Nephron progenitor cell (in vitro differentiated cells): ENCODE measurements around the gene MBNL2.
"Not testable (repeated sequence)": the region's sequence is repeated elsewhere in the genome, so short reads cannot be mapped to it uniquely, and the experiment has no call there.

ENCODE experiments used
- DNase-seq: peaks from one replicate; pipeline ENCODE4 v3.0.0; 2021
- H3K27ac Mint-ChIP-seq: 2 replicates; pipeline ENCODE4 v1.8.0; 2021; ENCODE audit warnings: mild to moderate bottlenecking, moderate library complexity, mixed read lengths
- H3K27me3 Mint-ChIP-seq: 2 replicates; pipeline ENCODE4 v1.8.0; 2021; ENCODE audit warnings: mild to moderate bottlenecking, low read depth, mixed read lengths; ENCODE audit not compliant: poor library complexity
- H3K36me3 Mint-ChIP-seq: 2 replicates; pipeline ENCODE4 v1.8.0; 2021; ENCODE audit warnings: low read depth, mixed read lengths
- H3K4me1 Mint-ChIP-seq: 2 replicates; pipeline ENCODE4 v1.8.0; 2021; ENCODE audit warnings: mixed read lengths
- H3K4me3 Mint-ChIP-seq: 2 replicates; pipeline ENCODE4 v1.8.0; 2021; ENCODE audit warnings: mild to moderate bottlenecking, moderate library complexity, mixed read lengths
- H3K9me3 Mint-ChIP-seq: 2 replicates; pipeline ENCODE4 v1.8.0; 2021; ENCODE audit warnings: mild to moderate bottlenecking, moderate library complexity, mixed read lengths
- TF ChIP-seq, protein P1 (sequence below): fragments of 200-600 bp; sonication (generic); IDR thresholded peaks from 2 replicates; pipeline ENCODE4 v1.5.0; 2021; ENCODE audit warnings: antibody characterized with exemption

Gene MBNL2

DNA sequence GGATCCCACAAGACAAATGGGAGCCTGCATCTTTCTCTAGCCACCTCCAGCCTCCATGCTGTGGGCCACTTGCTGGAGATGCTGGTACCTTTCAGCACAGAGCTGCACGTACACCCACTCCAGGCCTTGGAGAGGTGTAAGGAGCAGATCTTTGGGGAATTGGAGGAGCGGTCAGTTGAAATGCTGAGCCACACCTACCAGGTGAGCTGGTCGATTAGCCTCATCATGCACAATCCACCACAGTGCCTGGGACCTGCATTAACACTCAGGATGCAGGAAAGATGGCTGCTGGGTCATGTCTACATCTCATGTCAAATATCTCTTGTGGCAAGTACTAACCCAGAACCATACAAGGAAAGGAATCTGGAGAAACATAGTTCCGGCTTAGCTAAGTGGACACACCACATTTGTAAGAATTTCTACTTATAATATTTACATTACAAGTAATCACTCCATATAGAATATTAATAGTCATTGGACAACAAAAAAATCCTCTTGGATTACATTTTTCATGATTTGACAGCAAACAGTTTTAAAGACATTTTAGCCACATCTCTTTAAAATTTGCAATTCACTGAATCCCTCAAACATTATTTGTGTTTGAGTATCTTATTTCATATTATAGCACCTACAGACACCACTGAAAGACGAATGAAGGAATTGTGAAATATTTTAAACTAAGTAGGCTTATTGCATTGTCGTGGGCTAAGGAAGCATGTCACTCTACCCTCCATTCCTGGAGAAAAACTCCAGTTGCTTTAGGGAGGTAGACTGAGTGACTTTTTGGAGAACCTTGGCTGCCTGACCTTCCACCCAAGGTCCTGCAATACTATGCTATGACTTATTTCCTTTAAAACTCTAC lies 21.8 kb upstream of the MBNL2 start:
- Mint-ChIP-seq H3K27me3 (peaks cover 7% of the 10 kb centered on the region), H3K4me3 (no peak overlapping the region), H3K27ac (no peak overlapping the region), H3K4me1 (peaks cover 6% of the 10 kb centered on the region), H3K9me3 (no peaks in the 10 kb centered on the region), H3K36me3 (no peaks in the 10 kb centered on the region)
- no peak for DNase-seq
- TF ChIP-seq, protein P1, sequence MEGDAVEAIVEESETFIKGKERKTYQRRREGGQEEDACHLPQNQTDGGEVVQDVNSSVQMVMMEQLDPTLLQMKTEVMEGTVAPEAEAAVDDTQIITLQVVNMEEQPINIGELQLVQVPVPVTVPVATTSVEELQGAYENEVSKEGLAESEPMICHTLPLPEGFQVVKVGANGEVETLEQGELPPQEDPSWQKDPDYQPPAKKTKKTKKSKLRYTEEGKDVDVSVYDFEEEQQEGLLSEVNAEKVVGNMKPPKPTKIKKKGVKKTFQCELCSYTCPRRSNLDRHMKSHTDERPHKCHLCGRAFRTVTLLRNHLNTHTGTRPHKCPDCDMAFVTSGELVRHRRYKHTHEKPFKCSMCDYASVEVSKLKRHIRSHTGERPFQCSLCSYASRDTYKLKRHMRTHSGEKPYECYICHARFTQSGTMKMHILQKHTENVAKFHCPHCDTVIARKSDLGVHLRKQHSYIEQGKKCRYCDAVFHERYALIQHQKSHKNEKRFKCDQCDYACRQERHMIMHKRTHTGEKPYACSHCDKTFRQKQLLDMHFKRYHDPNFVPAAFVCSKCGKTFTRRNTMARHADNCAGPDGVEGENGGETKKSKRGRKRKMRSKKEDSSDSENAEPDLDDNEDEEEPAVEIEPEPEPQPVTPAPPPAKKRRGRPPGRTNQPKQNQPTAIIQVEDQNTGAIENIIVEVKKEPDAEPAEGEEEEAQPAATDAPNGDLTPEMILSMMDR, result no peak

DNA sequence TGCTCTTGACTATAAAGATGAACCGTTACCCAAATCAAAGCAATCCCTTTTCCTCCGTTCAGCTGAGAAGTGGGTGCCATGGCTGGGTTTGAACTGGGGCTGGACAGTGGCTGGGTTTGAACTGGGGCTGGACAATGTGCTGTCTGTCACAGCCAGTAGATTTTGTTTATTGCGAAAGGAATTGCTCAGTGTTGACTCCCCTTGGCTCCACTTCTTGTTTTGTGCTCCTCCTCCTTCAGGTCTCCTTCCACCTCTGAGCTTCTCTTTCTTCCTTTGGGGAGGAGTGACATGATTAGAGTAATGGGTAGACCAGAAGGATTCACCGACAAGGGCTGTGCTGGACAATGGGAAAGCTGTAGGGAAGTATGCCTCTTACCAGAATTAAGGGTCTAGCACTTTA lies 19.4 kb upstream of the MBNL2 start:
- Mint-ChIP-seq H3K27ac (no peak overlapping the region), H3K4me1 (peaks cover 6% of the 10 kb centered on the region), H3K9me3 (peaks cover 11% of the 10 kb centered on the region), H3K27me3 (peaks cover 7% of the 10 kb centered on the region), H3K36me3 (no peaks in the 10 kb centered on the region), H3K4me3 (no peak overlapping the region)
- TF ChIP-seq, protein P1, result no peak
- DNase-seq, result no peak

- Mint-ChIP-seq H3K27ac (no peak overlapping the region), H3K4me1 (peaks cover 6% of the 10 kb centered on the region), H3K4me3 (no peak overlapping the region), H3K36me3 (no peaks in the 10 kb centered on the region), H3K27me3 (peaks cover 7% of the 10 kb centered on the region), H3K9me3 (peaks cover 13% of the 10 kb centered on the region)
- TF ChIP-seq, protein P1, result no peak
- DNase-seq, result no peak
Measured at GRCh38 chr13:97205465-97205864, 16.7 kb upstream of the MBNL2 start.

DNA sequence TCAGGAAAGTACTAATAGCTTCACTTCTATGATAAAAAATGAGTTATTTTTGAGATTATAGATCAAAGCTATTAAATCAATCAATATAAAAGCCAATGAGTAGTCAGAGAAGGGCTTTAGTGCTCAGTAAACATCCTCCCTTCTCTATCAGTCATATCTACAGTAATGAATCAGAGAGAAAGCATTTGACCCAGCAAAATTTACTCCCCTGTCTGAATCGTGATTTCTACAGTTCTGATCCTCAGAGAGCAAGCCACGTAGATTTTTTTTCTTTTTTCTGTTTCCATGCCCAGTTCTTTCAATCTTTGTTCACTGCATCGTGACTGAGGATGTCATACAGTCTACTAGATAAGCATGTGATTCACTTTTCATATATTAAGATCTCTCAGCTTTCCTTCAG lies 16.2 kb upstream of the MBNL2 start:
- Mint-ChIP-seq H3K4me3 (no peak overlapping the region), H3K27me3 (peaks cover 7% of the 10 kb centered on the region), H3K27ac (no peak overlapping the region), H3K4me1 (peaks cover 4% of the 10 kb centered on the region), H3K36me3 (no peaks in the 10 kb centered on the region), H3K9me3 (peaks cover 13% of the 10 kb centered on the region)
- no peak for DNase-seq
- TF ChIP-seq, protein P1, result no peak

DNA sequence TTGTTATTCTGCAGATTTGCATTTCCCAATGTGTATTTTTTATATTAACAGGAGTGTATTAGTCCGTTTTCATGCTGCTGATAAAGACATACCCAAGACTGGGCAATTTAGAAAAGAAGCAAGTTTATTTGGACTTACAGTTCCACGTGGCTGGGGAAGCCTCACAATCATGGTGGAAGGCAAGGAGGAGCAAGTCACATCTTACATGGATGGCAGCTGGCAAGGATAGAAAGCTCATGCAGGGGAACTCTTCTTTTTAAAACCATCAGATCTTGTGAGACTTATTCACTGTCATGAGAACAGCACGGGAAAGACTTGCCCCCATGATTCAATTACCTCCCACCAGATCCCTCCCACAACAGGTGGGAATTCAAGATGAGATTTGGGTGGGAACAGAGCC lies 14.9 kb upstream of the MBNL2 start:
- not testable (repeated sequence) for H3K4me1 Mint-ChIP-seq, H3K27me3 Mint-ChIP-seq, H3K4me3 Mint-ChIP-seq, H3K27ac Mint-ChIP-seq, DNase-seq, H3K36me3 Mint-ChIP-seq
- H3K9me3 Mint-ChIP-seq, result peaks cover 13% of the 10 kb centered on the region

DNA sequence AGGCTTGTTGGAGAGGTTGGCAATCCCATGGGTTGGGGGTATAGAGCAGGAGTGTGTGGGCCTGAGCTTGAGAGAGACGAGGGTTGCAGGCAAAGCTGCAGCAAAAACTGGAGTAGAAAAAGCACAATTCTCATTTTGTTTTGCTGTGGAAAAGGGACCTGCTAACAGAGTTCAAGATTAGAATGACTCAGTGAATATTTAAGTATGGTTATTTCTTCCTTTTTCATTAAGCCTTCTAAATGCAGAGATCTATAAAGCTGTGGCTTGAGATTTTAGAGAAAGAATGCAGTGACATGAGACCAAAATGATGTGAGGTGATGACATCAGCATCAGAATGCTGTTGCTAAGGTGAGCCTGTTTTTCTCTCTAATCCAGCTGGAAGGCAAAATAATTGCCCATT lies 10.8 kb upstream of the MBNL2 start:
- Mint-ChIP-seq H3K27ac (no peak overlapping the region), H3K27me3 (peaks cover 3% of the 10 kb centered on the region), H3K9me3 (peaks cover 13% of the 10 kb centered on the region), H3K4me1 (no peaks in the 10 kb centered on the region), H3K4me3 (no peak overlapping the region), H3K36me3 (no peaks in the 10 kb centered on the region)
- TF ChIP-seq, protein P1, result no peak
- no peak for DNase-seq
